HFF-Myc (cell line): ENCODE data around the gene CASP9.
A peak's percentile ranks its signal among the peaks of the same experiment; 100 is the strongest.

Source experiments
- DNase-seq: peaks from one replicate; pipeline ENCODE4 v3.0.0-alpha.2; 2011; ENCODE audit warnings: low read depth; ENCODE audit errors: extremely low read depth
- H3K4me3 ChIP-seq: replicated peaks from 2 replicates; pipeline ENCODE4 v1.5.1; 2011; ENCODE audit warnings: low read depth, mild to moderate bottlenecking, control low read depth, low read length
- TF ChIP-seq, protein P1 (sequence below): IDR thresholded peaks from 2 replicates; pipeline ENCODE4 v1.5.1; 2012; ENCODE audit warnings: mild to moderate bottlenecking, low read depth, low read length, control low read depth; ENCODE audit errors: missing control alignments

The CASP9 gene

DNA sequence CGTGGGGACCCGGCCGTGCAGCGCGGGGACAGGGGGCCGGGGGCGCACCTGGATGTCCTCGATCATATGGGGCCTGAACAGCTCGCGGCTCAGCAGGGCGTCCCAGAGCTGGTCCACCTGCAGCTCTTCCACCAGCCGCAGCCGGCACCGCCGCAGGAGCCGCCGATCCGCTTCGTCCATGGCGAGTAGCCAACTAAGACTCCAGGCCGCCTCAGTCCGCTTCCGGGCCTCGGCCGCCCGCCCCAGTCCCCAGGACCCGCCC lies at the start of gene CASP9:
Gene CASP9 (minus strand): TSS at position 195 of the 262 bp plus-strand sequence. CDS start 15 bp downstream, at position 180.
- TF ChIP-seq, protein P1, sequence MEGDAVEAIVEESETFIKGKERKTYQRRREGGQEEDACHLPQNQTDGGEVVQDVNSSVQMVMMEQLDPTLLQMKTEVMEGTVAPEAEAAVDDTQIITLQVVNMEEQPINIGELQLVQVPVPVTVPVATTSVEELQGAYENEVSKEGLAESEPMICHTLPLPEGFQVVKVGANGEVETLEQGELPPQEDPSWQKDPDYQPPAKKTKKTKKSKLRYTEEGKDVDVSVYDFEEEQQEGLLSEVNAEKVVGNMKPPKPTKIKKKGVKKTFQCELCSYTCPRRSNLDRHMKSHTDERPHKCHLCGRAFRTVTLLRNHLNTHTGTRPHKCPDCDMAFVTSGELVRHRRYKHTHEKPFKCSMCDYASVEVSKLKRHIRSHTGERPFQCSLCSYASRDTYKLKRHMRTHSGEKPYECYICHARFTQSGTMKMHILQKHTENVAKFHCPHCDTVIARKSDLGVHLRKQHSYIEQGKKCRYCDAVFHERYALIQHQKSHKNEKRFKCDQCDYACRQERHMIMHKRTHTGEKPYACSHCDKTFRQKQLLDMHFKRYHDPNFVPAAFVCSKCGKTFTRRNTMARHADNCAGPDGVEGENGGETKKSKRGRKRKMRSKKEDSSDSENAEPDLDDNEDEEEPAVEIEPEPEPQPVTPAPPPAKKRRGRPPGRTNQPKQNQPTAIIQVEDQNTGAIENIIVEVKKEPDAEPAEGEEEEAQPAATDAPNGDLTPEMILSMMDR = no peak
- DNase-seq = no peak
- H3K4me3 ChIP-seq = peak within 1 kb of the TSS; percentile 76

DNA sequence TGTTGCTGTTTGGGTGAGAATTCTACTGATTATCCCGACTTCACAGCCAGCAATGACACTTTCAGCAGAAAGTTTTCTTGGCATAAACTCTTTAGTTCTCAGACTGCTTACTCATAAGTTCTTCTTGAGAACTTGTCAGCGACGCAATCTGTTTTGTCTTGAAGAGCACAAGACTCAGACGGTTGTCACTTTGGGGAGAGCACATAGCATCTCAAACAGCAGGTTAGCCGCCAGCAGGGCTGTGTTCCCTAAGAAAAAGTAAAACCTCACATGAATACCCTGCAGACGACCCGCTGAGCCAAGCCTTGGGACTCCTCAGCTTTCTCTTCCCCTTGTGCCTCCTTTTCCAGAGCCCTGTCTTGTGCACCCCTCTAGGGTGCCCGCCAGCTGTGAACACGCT lies 49.5 kb upstream of the CASP9 start:
- TF ChIP-seq, protein P1 = no peak

DNA sequence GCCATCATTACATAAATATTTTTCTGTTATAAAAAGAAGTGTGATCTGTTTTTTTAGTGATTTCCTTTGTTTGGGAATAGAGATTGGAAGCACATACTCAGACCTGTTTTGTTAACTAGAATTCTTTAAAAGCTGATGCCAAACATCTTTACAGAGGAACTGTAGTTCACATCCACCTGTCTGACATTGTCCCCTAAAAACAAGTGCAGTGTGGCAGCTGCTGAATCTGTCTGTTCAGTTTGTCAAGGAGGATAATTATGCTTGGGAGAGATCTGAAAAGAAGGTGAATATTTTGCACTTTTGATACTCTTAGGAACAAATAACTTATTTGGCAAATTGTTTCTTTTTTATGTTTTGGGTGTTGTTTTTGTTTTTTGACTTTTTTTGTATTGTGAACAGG lies 47.3 kb upstream of the CASP9 start:
- no peak for DNase-seq
- TF ChIP-seq, protein P1 = no peak
- no peak overlapping the region for H3K4me3 ChIP-seq

More for the DNA sequence above, 49.5 kb upstream of the CASP9 start:
- no peak for DNase-seq
- H3K4me3 ChIP-seq = no peak overlapping the region

DNA sequence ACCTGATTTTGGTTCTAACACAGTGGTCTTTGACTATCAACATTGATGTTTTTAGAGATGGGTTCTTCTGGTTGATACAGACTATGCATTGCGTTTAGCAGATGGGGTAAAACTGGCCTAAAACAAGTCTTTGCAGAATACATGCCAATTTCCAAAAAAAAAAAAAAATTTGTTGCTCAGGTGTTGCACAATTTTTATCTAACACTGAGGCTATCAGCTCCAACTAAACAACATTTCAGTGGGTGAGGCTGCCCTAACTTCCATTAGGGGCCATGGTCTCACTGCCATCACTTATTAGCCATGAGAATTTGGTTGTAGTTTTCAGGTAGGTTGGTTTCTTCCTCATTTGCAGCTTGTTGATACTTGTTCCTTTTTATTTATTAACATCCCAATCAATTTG lies 46.8 kb upstream of the CASP9 start:
- DNase-seq = no peak
- no peak overlapping the region for H3K4me3 ChIP-seq
- TF ChIP-seq, protein P1 = no peak

DNA sequence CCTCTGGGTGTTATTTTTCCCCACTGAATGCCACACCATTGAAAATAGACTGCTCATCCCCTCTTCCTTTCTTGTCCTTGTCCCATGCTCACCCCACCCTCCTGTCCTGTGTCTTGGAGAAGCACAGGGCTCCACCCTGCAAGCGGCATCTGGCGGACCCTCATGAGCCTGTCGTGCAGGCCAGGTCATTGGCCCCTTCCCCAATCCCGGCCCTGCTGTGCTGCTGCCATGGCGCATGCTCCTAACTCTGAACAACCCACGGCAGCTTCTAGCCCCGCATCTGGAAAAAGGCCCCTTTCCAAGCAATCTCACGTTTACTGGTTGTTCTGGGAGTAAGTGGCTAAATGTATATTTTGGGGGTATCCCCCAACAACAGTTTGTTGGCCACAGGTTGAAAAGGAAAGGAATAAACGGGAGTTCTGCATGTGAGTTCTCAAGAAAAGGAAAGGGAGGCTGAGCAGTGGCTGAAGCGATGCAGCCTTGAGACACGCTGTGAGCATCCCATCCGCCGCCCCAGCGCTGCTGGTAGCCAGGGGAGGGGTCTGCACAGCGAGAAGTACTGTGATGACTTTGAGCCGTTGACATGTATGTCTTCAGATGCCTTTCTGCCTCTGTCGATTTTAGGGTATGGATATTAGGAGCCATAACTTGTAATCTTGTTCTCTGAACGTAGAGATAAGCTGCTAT lies 44.5 kb upstream of the CASP9 start:
- TF ChIP-seq, protein P1 = no peak
- no peak overlapping the region for H3K4me3 ChIP-seq

DNA sequence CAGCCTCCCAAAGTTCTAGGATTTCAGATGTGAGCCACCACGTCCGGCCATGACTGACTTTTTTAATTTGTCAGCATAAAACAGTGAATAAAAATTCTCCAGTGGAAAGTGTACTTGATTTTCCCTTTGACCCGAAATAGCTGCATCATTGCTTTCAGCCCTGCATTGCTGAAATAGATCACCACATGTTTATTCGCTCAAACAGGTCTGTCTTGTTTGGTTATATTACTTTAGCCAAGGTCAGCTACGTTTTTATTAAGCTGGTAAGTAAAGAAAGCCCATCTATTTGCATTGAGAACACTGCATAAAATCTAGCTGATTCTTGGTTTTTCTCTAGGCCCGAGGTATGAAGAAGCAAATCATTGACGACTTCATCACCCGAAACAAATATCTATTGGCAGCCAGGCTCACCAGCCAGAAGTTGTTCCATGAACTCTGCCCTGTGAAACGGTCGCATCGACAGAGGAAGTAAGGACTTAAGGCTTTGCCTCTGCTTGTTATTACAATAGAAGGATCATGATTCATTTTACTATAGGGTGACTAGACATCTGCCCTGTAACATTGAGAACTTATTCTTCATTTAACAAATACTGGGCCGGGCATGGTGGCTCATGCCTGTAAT lies 35.3 kb upstream of the CASP9 start:
- TF ChIP-seq, protein P1 = no peak
- no peak for DNase-seq
- no peak overlapping the region for H3K4me3 ChIP-seq

More for the DNA sequence above, 44.5 kb upstream of the CASP9 start:
- no peak for DNase-seq

DNA sequence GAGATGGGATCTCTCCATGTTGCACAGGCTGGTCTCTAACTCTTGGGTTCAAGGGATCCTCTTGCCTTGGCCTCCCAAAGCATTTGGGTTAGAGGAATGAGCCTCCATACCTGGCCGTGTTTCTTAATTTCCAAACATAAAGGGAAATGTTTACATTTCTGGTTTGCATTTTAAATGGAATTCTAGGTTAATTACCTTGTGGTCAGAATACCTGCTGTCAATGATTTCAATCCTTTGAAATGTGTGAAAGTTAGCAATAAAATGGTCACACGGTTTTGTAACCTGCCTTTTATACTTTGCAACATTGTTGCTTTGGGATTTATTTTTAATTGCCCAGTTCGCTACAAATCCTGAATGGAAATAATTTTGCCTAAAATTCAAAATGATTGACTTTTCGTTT lies 34.5 kb upstream of the CASP9 start:
- H3K4me3 ChIP-seq = no peak overlapping the region
- no peak for DNase-seq
- TF ChIP-seq, protein P1 = no peak
